Fibroblast of skin of right biceps (primary cell): Measurements from ENCODE around the gene ZKSCAN8.
A peak's percentile ranks its signal among the peaks of the same experiment; 100 is the strongest.

Experiments
- DNase-seq: peaks from one replicate; pipeline ENCODE4 v3.0.0-alpha.2; 2013

Gene ZKSCAN8

DNA sequence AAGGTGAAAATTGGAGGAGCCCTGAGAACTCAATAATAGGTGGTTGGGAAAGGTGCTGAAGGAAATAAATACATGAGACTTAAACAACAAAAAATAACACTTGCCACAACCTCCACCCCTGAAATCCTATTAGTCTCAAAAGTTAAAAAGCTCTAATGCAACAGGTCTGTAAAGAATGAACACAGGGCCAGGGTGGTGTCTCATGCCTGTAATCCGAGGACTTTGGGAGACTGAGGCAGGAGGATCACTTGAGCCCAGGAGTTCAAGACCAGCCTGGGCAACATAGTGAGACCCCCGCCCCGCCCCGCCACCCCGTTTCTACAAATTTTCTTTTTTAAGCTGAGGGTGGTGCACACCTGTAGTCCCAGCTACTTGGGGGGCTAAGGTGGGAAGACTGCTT, 1.1 kb upstream of the ZKSCAN8 start:
- DNase-seq: no peak

DNA sequence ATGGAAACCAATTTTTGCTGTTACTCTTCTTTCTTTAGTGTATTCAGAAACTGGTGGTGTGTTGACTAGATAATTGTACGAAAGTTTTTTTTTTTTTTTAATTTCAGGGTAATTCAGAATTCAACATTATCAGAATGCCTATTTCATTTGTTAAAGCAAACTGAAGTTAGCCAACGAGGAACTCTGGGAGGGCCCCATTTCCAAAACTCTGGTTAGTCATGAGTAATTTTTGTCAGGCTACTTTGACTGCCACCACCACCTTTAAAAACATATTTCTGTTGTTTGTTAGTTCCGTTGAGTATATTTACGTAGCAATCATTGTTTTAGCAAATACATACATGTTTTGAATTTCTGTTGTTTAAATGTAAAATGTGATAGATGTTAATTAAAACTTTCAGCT, 763 bp downstream of the ZKSCAN8 start:
- DNase-seq: peak; percentile 20

DNA sequence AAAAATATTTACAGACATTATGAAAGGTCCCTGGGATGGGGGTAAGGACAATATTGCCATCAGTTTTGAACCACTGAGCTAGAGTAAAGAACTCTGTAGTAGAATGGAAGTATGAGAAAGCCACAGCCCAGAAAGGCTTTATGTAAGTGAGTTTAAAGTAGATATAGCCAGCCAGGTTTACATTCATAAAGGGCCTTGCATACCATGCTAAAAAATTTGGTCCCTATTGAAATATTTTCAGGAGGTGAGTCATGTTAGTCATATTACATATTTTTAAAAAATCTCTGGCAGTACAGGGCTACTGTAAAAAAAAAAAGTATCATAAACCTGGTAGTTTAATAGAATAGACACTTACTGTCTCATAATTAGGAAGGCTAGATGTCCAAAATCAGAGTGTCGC, 3.5 kb downstream of the ZKSCAN8 start:
- DNase-seq: peak; percentile 29

DNA sequence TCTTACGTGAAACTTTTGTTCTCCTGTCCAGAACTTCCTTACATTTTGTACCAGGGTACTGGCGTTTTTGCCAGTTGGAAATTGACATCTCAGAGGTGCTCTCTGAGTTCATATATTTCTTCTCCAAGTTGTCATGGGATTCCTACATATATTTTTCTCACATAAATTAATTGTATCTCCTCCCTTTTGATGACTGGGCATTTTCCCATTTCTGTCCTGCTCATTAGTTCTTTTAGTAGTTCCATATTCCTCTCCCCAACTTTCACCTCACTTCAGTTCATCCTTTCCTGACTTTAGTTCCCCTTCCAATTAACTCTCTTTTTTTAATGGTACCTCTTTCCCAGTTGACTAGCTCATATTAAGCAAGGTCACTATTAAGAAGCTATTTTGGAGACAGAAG, 10.8 kb downstream of the ZKSCAN8 start:
- no peak for DNase-seq

DNA sequence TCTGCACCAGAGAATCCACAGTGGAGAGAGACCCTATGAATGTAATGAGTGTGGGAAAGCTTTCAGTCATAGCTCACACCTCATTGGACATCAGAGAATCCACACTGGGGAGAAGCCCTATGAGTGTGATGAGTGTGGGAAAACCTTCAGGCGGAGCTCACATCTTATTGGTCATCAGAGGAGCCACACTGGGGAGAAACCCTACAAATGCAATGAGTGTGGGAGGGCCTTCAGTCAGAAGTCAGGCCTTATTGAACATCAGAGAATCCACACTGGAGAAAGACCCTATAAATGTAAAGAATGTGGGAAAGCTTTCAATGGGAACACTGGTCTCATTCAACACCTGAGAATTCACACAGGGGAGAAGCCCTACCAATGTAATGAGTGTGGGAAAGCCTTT, 11.9 kb downstream of the ZKSCAN8 start:
- no peak for DNase-seq

DNA sequence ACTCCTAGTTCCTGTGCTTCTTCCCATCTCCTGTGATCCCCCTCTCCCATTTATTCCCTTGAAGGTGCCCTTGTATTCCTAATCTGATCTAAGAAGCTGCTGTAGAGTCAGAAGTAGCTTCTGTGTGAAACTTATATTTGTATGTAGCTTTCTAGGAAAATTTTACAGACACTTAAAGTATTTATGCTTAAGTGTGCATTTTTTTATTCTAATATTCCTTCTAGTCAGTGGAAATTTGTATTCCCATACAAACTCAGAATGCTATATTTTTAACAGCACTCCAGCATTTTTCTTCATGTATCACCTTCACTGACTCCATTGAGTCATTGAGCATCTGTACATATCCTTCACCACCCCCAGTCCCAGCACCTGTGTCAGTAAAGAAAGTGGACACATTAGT, 12.7 kb downstream of the ZKSCAN8 start:
- no peak for DNase-seq

DNA sequence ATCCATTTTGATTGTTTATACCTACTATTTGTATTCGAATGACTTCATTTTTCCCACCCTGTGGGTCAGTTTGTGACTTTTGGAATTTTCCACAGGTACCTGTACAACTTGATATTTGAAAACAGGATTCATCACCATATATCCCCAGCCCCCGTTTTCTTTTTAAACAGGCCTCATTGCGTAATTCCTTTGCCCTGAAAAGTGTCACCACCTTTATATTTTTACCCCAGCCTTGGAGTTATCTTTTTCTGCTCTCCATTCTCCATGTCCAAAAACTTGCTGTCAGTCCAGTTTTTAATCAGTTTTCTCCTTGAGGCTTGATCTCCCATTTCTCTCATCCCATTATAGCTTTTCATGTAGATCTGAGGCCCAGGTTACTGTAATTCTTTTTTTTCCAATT, 16.6 kb downstream of the ZKSCAN8 start:
- DNase-seq: no peak

DNA sequence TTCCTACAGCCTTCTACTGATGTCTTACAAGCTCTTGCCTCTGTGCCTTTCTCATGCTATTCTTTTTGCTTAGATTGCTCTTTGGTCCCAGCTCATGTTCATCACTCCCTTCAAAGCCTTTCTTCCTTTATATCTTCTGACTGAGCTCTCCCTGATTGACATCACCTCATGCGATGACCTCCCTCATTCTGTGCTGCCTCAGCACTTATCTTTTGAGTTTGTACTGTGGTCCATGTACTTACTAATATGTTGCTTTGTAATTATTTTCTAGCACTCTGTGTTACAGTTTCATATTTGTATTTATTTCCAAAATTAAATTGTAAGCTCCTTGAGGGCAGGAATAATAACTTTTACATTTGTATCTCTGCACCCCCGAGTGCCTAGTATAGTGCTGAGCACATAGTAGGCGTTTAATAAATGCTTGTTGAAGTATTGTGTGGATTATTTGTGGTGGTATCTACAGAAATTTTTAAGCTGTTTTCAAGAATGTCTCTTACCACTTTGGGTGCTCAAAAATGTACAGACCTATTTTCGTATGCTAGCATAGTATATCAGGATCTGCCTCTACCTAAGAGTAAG, 17.4 kb downstream of the ZKSCAN8 start:
- no peak for DNase-seq

DNA sequence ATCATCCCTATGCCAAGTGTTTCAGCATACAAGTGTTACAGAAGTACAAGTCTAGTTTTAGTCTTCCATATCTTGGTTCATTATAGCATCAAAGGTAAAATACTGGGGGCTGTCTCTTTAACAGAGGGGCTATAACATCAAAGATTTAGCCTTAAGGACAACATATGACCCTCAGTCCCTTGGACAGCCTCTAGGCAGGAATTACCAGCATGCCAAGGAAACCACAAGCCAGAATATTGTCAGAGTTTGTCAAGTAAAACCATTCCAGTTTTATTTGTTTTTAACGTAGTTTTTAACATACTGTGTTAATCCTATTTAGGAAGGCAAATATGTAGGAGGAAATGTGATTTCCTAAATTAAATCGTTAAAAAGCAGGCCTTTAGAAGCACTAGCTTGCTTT, 18.6 kb downstream of the ZKSCAN8 start:
- no peak for DNase-seq

DNA sequence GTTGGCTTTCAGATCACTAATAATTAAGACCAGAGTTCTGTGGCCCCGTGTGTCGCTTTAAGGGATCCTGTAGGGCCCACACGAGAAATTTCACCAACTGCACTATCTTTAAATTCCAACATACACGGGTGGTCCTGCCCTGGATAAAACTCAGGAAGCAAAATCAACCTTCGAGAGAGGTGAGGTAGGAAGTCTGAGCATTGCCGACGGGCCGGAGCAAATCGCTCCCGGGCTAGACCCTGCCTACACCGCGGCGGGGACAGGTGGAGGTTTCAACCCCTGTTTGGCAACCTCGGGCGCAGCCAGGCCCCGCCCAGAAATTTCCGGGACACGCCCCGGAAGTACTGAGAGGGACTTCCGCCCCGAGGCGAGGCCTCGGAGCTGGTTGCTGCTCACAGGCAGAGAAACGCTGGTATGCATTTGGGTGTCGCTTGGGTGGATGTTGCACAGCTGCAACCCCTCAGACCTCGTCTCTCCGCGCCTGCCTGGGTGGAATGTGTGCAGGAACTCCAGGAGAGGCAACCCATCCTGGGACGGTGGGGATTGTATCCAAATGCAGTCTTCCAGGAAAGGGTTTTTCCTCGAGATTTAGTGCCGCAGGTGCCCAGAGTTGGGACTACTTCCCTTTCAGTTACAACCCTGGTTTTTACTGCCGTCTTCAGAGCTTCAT, 19.9 kb downstream of the ZKSCAN8 start:
- DNase-seq: peak; percentile 71

DNA sequence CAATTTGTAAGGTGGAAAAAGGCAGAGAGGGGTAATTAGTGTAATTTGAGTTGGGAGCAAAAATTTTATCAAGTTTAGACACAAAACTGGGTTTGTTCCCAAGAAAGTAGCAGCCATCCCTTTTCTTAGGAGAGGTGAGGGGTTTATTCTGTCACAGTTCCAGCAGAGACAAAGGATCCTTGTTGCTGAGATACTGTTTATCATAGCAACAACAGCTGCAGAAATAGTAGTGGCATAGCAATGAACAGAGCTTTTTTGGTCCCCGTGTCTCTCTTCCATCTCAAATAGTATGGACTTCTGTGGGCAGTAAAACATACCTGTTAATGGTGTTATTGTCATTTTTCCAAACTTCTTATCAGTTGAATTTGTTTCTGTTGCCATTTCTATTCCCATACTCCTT, 23.9 kb downstream of the ZKSCAN8 start:
- no peak for DNase-seq

DNA sequence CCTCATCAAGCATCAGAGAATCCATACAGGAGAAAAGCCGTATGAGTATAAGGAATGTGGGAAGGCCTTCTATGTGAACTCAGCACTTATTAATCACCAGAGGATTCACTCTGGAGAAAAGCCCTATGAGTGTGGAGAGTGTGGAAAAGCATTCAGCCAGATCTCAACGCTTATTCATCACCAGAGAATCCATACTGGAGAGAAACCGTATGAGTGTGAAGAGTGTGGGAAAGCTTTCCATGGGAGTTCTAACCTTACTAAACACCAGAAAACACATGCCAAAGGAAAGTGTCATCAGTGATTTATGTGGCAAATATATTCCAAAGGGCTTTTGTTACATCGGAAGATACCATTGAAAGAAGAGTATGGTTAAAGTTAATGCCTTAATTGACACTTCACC, 25.4 kb downstream of the ZKSCAN8 start:
- DNase-seq: peak; percentile 97

DNA sequence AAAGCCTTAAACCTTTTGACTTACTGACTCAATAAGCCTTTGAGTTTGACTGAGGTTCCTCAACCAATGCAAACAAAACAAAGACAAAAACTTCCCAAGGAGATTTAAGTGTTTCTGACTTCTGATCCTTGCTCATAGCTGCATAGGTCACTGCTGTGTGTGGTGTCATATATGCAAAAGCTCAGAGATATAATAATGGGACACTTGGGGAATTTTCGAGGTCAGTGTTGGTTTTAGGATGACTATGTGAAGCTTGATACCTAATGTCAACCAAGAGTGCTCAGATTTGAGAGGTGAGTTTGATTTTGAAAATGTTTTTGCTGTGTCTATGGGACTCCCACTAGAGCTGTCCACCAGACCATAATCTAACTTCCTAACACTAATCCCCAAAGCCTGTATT, 26.2 kb downstream of the ZKSCAN8 start:
- DNase-seq: no peak

DNA sequence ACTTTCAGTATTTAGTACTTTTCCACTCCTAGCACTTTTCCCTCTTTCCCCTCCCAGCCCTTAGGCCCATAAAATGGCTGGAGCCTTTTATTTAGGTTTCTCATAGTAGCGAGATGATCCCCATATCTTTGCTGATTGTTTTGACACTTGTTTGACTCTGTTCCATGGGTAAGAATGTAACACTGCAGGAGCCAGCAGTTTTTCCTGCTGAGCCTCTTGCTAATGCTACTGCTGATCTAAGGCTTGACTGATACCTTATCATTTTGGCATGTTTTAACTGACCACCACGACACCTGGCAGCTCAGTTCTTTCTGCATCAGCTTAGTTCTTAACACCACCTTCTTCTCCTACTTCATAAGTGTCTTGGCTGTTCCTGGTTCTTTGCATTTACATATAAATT, 29.6 kb downstream of the ZKSCAN8 start:
- no peak for DNase-seq

DNA sequence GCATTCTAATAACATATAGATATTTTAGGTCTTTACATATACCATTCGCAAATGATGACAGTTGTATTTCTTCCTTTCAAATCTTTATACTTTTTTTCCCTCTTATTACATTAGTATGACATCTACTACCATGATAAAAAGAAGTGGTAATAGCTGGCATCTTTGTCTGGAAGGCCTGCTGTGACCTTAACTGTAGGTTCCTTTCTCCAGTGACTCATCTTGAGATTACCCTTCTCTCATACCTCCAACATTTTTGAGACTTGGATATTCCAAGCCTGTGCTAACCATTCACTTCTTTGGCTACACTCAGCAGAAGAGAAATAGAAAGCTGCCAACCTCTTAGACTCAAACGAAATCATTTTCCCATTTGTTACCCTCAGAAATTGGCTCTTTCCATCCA, 30.3 kb downstream of the ZKSCAN8 start:
- DNase-seq: no peak

DNA sequence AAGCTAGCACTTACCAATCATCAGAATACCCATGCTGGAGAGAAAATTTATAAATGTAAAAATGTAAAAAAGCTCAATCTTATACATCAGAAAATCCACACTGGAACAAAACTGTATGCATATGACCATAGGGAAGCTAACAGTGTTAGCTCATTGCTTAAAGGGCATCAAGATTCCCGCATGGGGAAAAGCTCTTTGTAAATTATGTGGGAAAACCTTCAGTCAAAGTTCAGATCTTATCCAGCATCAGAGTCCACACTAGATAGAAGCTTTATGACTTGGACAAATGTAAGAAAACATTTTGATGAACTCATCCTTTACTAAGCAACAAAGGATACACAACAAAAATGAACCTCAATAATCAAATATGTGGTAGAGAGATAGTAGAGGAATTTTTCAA, 34.7 kb downstream of the ZKSCAN8 start:
- DNase-seq: no peak

DNA sequence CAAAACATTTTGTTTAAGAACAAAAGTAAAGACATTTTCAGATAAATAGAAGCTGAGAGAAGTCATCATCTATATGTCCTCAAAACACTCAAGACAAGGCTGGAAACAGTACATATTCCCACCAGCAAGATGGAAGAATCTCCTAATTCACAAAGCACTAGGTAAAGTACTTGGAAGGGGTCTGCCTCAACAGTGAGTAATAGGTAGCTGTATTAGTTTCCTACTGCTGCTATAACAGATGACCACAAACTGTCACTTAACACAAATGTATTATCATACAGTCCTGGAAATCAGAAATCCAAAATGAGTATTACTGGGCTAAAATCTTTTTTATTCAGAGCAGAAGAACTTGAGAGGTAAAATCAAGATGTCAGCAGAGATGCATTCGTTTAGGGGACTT, 40.6 kb downstream of the ZKSCAN8 start:
- DNase-seq: no peak

DNA sequence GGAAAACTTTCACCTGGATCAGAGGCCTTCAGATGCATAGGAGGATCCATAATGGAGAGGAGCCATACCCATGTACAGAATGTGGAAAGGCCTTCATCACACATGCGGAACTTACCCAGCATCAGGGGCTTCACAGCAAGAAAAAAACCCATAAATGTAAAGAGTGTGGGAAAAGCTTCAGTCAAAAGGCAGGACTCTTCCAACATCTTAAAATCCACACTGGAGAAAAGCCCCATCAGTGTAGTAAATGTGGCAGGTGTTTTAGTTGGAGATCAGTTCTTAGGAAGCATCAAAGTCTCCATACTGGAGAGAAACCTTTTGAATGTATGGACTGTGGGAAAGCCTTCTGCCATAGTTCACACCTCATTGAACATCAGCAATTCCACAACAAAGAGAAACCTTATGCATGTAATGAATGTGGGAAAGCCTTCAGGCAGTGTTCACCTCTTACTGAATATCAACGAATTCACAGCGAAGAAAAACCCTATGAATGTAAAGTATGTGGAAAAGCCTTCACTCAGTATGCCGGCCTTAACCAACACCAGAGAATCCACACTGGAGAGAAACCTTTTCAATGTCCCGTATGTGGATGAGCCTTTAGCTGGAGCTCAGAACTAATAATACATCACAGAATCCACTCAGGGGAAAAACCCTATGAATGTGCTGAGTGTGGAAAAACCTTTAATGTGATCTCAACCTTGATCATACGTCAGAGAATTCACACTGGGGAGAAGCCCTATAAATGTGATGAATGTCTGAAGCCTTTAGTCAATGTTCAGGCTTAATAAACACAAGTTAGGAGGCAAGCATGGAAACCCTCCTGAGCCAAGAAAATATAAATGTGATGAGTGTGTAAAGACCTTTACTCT, 46.7 kb downstream of the ZKSCAN8 start:
- no peak for DNase-seq

DNA sequence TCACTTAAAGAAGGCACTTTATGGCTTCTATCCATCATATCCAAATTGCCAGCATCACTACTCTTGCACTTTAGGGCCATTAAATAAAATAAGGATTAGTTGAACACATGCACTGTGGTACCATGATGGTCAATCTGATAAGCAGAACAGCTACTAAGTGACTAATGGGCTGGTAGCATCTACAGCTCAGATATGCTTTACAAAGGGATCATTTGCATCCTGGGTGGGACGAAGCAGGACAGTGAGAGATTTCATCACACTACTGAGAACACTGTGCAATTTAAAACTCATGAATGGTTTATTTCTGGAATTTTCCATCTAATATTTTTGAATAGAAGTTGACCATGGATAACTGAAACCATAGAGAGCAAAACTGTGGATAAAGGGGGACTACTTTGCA, 58.3 kb downstream of the ZKSCAN8 start:
- DNase-seq: no peak

DNA sequence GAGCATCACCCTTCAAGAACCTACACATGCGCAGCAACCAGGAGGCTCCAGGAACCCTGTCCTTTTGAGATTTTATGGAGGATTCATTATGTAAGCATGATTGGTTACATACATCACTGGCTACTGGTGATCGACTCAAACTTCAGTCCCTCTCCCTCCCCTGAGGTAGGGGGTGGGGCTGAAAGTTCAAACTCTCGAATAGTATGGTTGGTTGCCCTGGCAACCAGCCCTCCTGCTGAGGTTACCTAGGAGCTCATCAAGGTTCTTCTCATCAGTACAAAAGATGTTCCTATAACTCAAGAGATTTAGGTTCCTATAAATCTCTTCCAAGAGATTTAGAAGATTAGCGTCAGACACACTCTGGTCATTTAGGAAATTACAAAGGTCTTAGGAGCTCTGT, 61.5 kb downstream of the ZKSCAN8 start:
- no peak for DNase-seq

DNA sequence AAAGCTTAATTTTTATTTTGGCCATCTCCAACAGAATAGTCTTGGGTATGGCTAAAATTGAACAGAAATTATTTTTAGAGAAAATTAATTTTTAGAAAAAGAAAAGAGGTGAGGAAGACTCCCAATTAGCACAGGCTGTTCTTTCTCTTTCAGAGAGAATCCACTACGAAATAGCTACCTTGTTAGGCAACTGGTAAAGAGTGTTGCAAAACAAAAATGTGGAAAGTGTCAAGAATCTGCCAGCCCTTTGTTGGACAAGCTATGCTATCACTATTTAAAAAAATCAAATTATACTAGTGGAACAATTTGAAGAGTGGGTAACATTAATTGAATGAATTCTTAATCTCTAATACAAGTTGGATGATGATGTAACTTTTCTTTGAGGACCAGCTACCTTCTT, 64.2 kb downstream of the ZKSCAN8 start:
- DNase-seq: no peak

DNA sequence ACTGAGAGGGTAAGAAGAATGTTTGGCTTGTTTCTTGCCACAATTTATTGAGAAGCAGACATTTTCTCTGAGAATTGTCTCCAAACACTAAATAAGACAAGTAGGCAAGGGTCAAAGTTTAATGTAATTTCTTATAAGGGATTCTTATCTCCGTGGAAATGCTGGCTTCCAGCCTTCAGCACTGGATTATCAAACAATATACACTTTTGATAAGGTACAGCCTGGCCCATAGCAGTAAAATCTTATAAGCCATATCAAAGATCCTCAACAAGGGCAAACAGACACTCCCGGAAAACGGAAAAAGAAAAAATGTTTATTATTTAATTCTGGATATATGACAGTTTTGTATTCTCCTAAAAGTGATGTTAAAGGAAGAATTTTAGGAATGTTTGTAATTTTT, 64.8 kb downstream of the ZKSCAN8 start:
- no peak for DNase-seq

DNA sequence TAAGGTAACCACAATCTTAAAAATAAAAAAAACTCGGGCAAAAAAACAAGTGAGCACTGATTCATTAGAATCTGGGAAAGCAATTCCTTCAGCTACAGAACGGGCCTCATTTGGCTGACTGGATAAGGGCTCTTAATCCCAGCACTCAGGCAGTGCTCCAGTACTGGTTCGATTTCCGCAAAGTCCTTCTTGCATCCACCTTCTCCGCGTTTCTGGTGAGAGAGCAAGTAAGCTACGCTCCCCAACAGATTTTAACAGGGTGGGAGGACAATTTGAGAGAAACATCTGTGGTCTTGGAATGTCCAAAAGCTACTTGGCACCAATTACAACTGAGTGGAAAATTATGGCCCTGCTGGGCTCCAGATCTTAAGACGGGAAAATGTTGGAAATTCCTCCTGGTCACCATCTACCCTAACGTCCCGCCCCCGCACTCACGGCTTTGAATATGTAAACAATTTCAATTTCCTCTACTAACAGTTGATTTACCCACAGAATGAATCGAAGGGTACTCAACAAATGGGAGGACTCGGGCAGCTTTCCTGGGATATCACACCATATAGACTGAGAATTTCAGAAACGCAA, 65.3 kb downstream of the ZKSCAN8 start:
- peak; percentile 9 for DNase-seq
